BJ (cell line): ENCODE measurements around the gene CCDC182. TPM values are rescaled to one million over a fixed set of nuclear protein-coding genes. Genes with fewer than 3 reads are reported as not detected.

Experiments used
- CTCF ChIA-PET: fragments of 350-600 bp; formaldehyde crosslinking; extraction: SDS; loops from one replicate; lab custom pipeline; 2021; ENCODE audit warnings: antibody characterized with exemption, inconsistent platforms; lab: Yijun Ruan, JAX
- POLR2A ChIA-PET: fragments of 300-600 bp; sonication (Branson Sonifier 250); formaldehyde crosslinking; extraction: SDS; loops from one replicate; lab custom pipeline; 2021; ENCODE audit warnings: antibody characterized with exemption; lab: Charles Lee
- DNase-seq: peaks from one replicate; pipeline ENCODE4 v3.0.0-alpha.2; 2011; ENCODE audit warnings: low read depth
- H3K27me3 ChIP-seq: 2 replicates; pipeline ENCODE4 v1.6.0; 2011; ENCODE audit warnings: low read length; ENCODE audit not compliant: control insufficient read depth, insufficient read depth
- H3K36me3 ChIP-seq: 2 replicates; pipeline ENCODE4 v1.5.1; 2011; ENCODE audit warnings: low read length; ENCODE audit not compliant: control insufficient read depth, insufficient read depth
- H3K4me3 ChIP-seq: 2 replicates; pipeline ENCODE4 v1.5.1; 2011; ENCODE audit warnings: low read depth, mild to moderate bottlenecking, control low read depth, low read length
- CTCF ChIP-seq: IDR thresholded peaks from 2 replicates; pipeline ENCODE4 v1.5.1; 2011; ENCODE audit warnings: low read depth, mild to moderate bottlenecking, control low read depth, inconsistent platforms, low read length, moderate library complexity; ENCODE audit not compliant: insufficient read depth
- polyA plus RNA-seq: library from polyadenylated mRNA; depleted of rRNA; stranded (reverse); fragments of >200 nt; gene quantifications from 2 replicates; pipeline ENCODE4 v1.2.3, GENCODE V29; 2011

Gene CCDC182
- polyA plus RNA-seq, 1 experiment: not detected

GRCh38 chr17:57740235-57740528 lies 4.9 kb downstream of the CCDC182 start:
- no peak for TF ChIP-seq CTCF
- peaks cover 3% of the 10 kb centered on the region for H3K27me3 ChIP-seq
- POLR2A ChIA-PET: interaction anchor here (0.6 kb wide), 1 partner anchor 779 kb away, joined by 4 read pairs; no protein-coding TSS in a partner anchor
- CTCF ChIA-PET: interaction anchor here (0.6 to 4.9 kb wide), 6 partner anchors 8 to 597 kb away, joined by 3 to 31 read pairs (median 5); no protein-coding TSS in a partner anchor
- no peak for DNase-seq
- H3K4me3 ChIP-seq: no peak overlapping the region
- no peaks in the 10 kb centered on the region for H3K36me3 ChIP-seq

- no peak for DNase-seq
- peak; percentile 17; the same call in 1 of the 2 replicates for TF ChIP-seq CTCF
- POLR2A ChIA-PET: interaction anchor here (0.6 kb wide), 1 partner anchor 779 kb away, joined by 4 read pairs; no protein-coding TSS in a partner anchor
- H3K36me3 ChIP-seq: no peaks in the 10 kb centered on the region
- no peak overlapping the region for H3K4me3 ChIP-seq
- CTCF ChIA-PET: interaction anchor here (0.6 to 4.9 kb wide), 5 partner anchors 10 to 596 kb away, joined by 3 to 31 read pairs (median 6); no protein-coding TSS in a partner anchor
- H3K27me3 ChIP-seq: peaks cover 3% of the 10 kb centered on the region
These were observed 5.5 kb downstream of the CCDC182 start for GRCh38 chr17:57739402-57740234.

- no peak overlapping the region for H3K4me3 ChIP-seq
- no peak for TF ChIP-seq CTCF
- CTCF ChIA-PET: interaction anchor here (0.9 to 1.7 kb wide), 2 partner anchors 10 to 494 kb away, joined by 3 to 8 read pairs; no protein-coding TSS in a partner anchor
- no peaks in the 10 kb centered on the region for H3K36me3 ChIP-seq
- peaks cover 4% of the 10 kb centered on the region; the same call in 1 of the 2 replicates for H3K27me3 ChIP-seq
- POLR2A ChIA-PET: no interaction called here
- no peak for DNase-seq
These were observed 7.6 kb downstream of the CCDC182 start for GRCh38 chr17:57737450-57737849.

GRCh38 chr17:57735707-57736106 lies 9.4 kb downstream of the CCDC182 start:
- H3K4me3 ChIP-seq: no peak overlapping the region
- ChIA-PET CTCF (no interaction called here), POLR2A (no interaction called here)
- no peaks in the 10 kb centered on the region for H3K36me3 ChIP-seq
- 0 out of 2 replicates have a peak, but pooled peaks have one; percentile 14 for TF ChIP-seq CTCF
- no peak for DNase-seq
- H3K27me3 ChIP-seq: peaks cover 4% of the 10 kb centered on the region; the same call in 1 of the 2 replicates

- H3K36me3 ChIP-seq: no peaks in the 10 kb centered on the region
- TF ChIP-seq CTCF: no peak
- DNase-seq: no peak
- POLR2A ChIA-PET: no interaction called here
- no peak overlapping the region for H3K4me3 ChIP-seq
- CTCF ChIA-PET: no interaction called here
- peaks cover 4% of the 10 kb centered on the region; the same call in 1 of the 2 replicates for H3K27me3 ChIP-seq
These were observed 9.9 kb downstream of the CCDC182 start for GRCh38 chr17:57735230-57735629.
